H9 (cell line): ENCODE measurements around the gene MTCH1. TPM values are rescaled to one million over a fixed set of nuclear protein-coding genes. Genes with fewer than 3 reads are reported as not detected.

Source experiments
- DNase-seq: peaks from one replicate; pipeline ENCODE4 v3.0.0-alpha.2; 2017
- H2AFZ ChIP-seq: one replicate; pipeline ENCODE4 v1.6.1; 2013; ENCODE audit warnings: mild to moderate bottlenecking, low read length, control low read depth, moderate library complexity
- H2AK5ac ChIP-seq: 2 replicates; pipeline ENCODE4 v1.6.1; 2013; ENCODE audit warnings: low read length, control low read depth, mixed read lengths; ENCODE audit not compliant: insufficient read length
- H2BK120ac ChIP-seq: one replicate; pipeline ENCODE4 v1.6.1; 2013; ENCODE audit warnings: low read depth, mild to moderate bottlenecking, low read length, control low read depth, inconsistent platforms; ENCODE audit not compliant: poor library complexity, severe bottlenecking
- H2BK12ac ChIP-seq: 2 replicates; pipeline ENCODE4 v1.6.1; 2013; ENCODE audit warnings: low read length, control low read depth, mixed read lengths, low read depth; ENCODE audit not compliant: insufficient read length
- H2BK15ac ChIP-seq: 2 replicates; pipeline ENCODE4 v1.6.1; 2013; ENCODE audit warnings: low read depth, low read length, control low read depth
- H2BK20ac ChIP-seq: one replicate; pipeline ENCODE4 v1.6.1; 2013; ENCODE audit warnings: low read depth, mild to moderate bottlenecking, low read length, control low read depth, inconsistent platforms; ENCODE audit not compliant: poor library complexity, severe bottlenecking
- H2BK5ac ChIP-seq: 2 replicates; pipeline ENCODE4 v1.6.1; 2013; ENCODE audit warnings: low read length, control low read depth, mixed read lengths; ENCODE audit not compliant: insufficient read length
- H3K14ac ChIP-seq: 2 replicates; pipeline ENCODE4 v1.6.1; 2013; ENCODE audit warnings: low read length, control low read depth; ENCODE audit not compliant: insufficient read depth
- H3K18ac ChIP-seq: 2 replicates; pipeline ENCODE4 v1.6.1; 2013; ENCODE audit warnings: low read depth, mild to moderate bottlenecking, mixed read lengths, low read length, control low read depth; ENCODE audit not compliant: insufficient read length
- H3K23ac ChIP-seq: 2 replicates; pipeline ENCODE4 v1.6.1; 2013; ENCODE audit warnings: low read length, control low read depth, mixed read lengths, low read depth; ENCODE audit not compliant: insufficient read length
- H3K23me2 ChIP-seq: 2 replicates; pipeline ENCODE4 v1.6.1; 2013; ENCODE audit warnings: low read depth, mild to moderate bottlenecking, mixed read lengths, low read length, control low read depth; ENCODE audit not compliant: insufficient read length, poor library complexity, severe bottlenecking
- H3K27ac ChIP-seq: 2 replicates; pipeline ENCODE4 v1.5.1; 2013; ENCODE audit warnings: low read length, control low read depth, mixed read lengths, low read depth; ENCODE audit not compliant: insufficient read length
- H3K27me3 ChIP-seq: 2 replicates; pipeline ENCODE4 v1.6.1; 2013; ENCODE audit warnings: low read length, control low read depth, inconsistent platforms; ENCODE audit not compliant: insufficient read depth
- H3K4ac ChIP-seq: 2 replicates; pipeline ENCODE4 v1.6.1; 2013; ENCODE audit warnings: low read depth, mild to moderate bottlenecking, control low read depth, inconsistent platforms, low read length, moderate library complexity
- H3K4me1 ChIP-seq: 2 replicates; pipeline ENCODE4 v1.6.1; 2013; ENCODE audit warnings: low read length, control low read depth, inconsistent platforms; ENCODE audit not compliant: insufficient read depth
- H3K4me2 ChIP-seq: 2 replicates; pipeline ENCODE4 v1.6.1; 2013; ENCODE audit warnings: low read length, control low read depth, mixed read lengths; ENCODE audit not compliant: insufficient read length, insufficient read depth
- H3K56ac ChIP-seq: 2 replicates; pipeline ENCODE4 v1.6.1; 2013; ENCODE audit warnings: low read depth, mild to moderate bottlenecking, mixed read lengths, low read length, control low read depth; ENCODE audit not compliant: insufficient read length
- H3K79me1 ChIP-seq: 2 replicates; pipeline ENCODE4 v1.6.1; 2013; ENCODE audit warnings: low read depth, mild to moderate bottlenecking, moderate library complexity, low read length, control low read depth, inconsistent platforms; ENCODE audit not compliant: insufficient read depth, poor library complexity, severe bottlenecking
- H3K79me2 ChIP-seq: 2 replicates; pipeline ENCODE4 v1.6.1; 2013; ENCODE audit warnings: low read length, control low read depth, inconsistent platforms; ENCODE audit not compliant: insufficient read depth
- H3K9ac ChIP-seq: 2 replicates; pipeline ENCODE4 v1.6.1; 2013; ENCODE audit warnings: low read length, control low read depth, mixed read lengths; ENCODE audit not compliant: insufficient read length; ENCODE audit errors: extremely low read depth
- H3K9me3 ChIP-seq: one replicate; pipeline ENCODE4 v1.6.1; 2013; ENCODE audit warnings: low read depth, low read length, inconsistent platforms; ENCODE audit not compliant: control insufficient read depth
- H3T11ph ChIP-seq: one replicate; pipeline ENCODE4 v1.6.1; 2013; ENCODE audit warnings: mild to moderate bottlenecking, low read length, control low read depth, inconsistent platforms
- H4K20me1 ChIP-seq: one replicate; pipeline ENCODE4 v1.6.1; 2013; ENCODE audit not compliant: control insufficient read depth, insufficient read length, insufficient read depth
- H4K5ac ChIP-seq: 2 replicates; pipeline ENCODE4 v1.6.1; 2013; ENCODE audit warnings: low read depth, mild to moderate bottlenecking, mixed read lengths, low read length, control low read depth; ENCODE audit not compliant: insufficient read length
- H4K8ac ChIP-seq: replicated peaks from 2 replicates; pipeline ENCODE4 v1.6.1; 2013; ENCODE audit warnings: low read length, control low read depth, mixed read lengths, low read depth; ENCODE audit not compliant: insufficient read length
- H4K91ac ChIP-seq: 2 replicates; pipeline ENCODE4 v1.6.1; 2013; ENCODE audit warnings: low read depth, mild to moderate bottlenecking, moderate library complexity, mixed read lengths, low read length, control low read depth; ENCODE audit not compliant: insufficient read length
- H3K27ac Mint-ChIP-seq, 3 experiments: 2 replicates in 2 of 3; 3 replicates in 1 of 3; pipeline ENCODE4 v1.8.0; 2020 to 2021; ENCODE audit warnings: mixed read lengths in 3 of 3, mild to moderate bottlenecking in 1 of 3, moderate library complexity in 1 of 3
- H3K27me3 Mint-ChIP-seq: 2 replicates; pipeline ENCODE4 v1.8.0; 2021; ENCODE audit warnings: low read depth, mild to moderate bottlenecking, moderate library complexity, mixed read lengths
- H3K36me3 Mint-ChIP-seq, 3 experiments: 2 replicates in 2 of 3; 3 replicates in 1 of 3; pipeline ENCODE4 v1.8.0; 2020 to 2021; ENCODE audit warnings: low read depth in 3 of 3, mixed read lengths in 3 of 3; ENCODE audit not compliant: insufficient read depth in 1 of 3
- H3K4me1 Mint-ChIP-seq, 2 experiments: 2 replicates each; pipeline ENCODE4 v1.8.0; 2020; ENCODE audit warnings: mixed read lengths in 2 of 2
- H3K4me3 Mint-ChIP-seq, 2 experiments: 2 replicates in 1 of 2; 3 replicates in 1 of 2; pipeline ENCODE4 v1.8.0; 2020 to 2021; ENCODE audit warnings: mild to moderate bottlenecking in 2 of 2, mixed read lengths in 2 of 2, moderate library complexity in 1 of 2
- H3K9me3 Mint-ChIP-seq, 2 experiments: 2 replicates in 1 of 2; 3 replicates in 1 of 2; pipeline ENCODE4 v1.8.0; 2020; ENCODE audit warnings: mild to moderate bottlenecking in 2 of 2, mixed read lengths in 2 of 2, moderate library complexity in 1 of 2
- WGBS: extraction: QIAGEN DNeasy Blood & Tissue Kit; methylation state at CpG from one replicate; pipeline ENCODE4 v1.1.7; 2013; ENCODE audit warnings: missing lambda C conversion rate, low lambda C conversion rate, mixed read lengths; ENCODE audit not compliant: insufficient read length; ENCODE audit errors: extremely low coverage; 5-methylcytosine and 5-hydroxymethylcytosine counted together
- total RNA-seq: library from RNA; stranded (reverse); gene quantifications from 2 replicates; pipeline ENCODE4 v1.2.1, GENCODE V29; 2021
- TF ChIP-seq, protein P1 (sequence below): fragments of 200-600 bp; sonication (generic); conservative IDR thresholded peaks from 3 replicates; pipeline ENCODE4 v1.8.0; 2021; ENCODE audit warnings: antibody characterized with exemption, mild to moderate bottlenecking

MTCH1 gene
- total RNA-seq, 1 experiment from 2014 or later = 200 TPM

DNA sequence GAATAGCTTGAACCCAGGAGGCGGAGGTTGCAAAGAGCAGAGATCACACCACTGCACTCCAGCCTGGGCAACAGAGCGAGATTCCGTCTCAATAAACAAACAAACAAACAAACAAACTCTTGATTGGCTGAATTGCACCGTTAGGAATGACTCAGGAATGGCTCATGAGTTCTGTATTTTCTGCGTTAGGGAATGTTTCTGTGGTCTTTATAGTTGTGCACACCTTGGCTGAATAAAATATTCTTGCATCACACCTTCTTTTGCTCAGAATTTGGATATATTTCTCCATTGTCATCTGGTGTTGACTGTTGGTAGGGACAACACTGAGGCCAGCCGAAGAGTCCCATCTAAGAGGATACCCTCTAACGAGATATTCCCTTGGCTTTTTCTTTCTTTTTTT is 51.1 kb downstream of the MTCH1 start:
- H3K79me2 ChIP-seq = no peaks in the 10 kb centered on the region
- H3K14ac ChIP-seq = no peak overlapping the region
- no peak for DNase-seq
- H3K4me3 Mint-ChIP-seq = no peak overlapping the region
- no peak overlapping the region for H3K18ac ChIP-seq
- H3K4me2 ChIP-seq = no peak overlapping the region
- no peaks in the 10 kb centered on the region for H4K20me1 ChIP-seq
- H3T11ph ChIP-seq = no peak overlapping the region
- no peak overlapping the region for H2BK5ac ChIP-seq
- H3K9ac ChIP-seq = no peak overlapping the region
- H2BK12ac ChIP-seq = no peak overlapping the region
- no peak overlapping the region for H3K27ac ChIP-seq
- no peaks in the 10 kb centered on the region for H3K79me1 ChIP-seq
- no peak overlapping the region for H3K4ac ChIP-seq
- no peaks in the 10 kb centered on the region for H3K9me3 Mint-ChIP-seq
- no peak overlapping the region for H3K27ac Mint-ChIP-seq
- no peak overlapping the region for H4K91ac ChIP-seq
- TF ChIP-seq, protein P1, sequence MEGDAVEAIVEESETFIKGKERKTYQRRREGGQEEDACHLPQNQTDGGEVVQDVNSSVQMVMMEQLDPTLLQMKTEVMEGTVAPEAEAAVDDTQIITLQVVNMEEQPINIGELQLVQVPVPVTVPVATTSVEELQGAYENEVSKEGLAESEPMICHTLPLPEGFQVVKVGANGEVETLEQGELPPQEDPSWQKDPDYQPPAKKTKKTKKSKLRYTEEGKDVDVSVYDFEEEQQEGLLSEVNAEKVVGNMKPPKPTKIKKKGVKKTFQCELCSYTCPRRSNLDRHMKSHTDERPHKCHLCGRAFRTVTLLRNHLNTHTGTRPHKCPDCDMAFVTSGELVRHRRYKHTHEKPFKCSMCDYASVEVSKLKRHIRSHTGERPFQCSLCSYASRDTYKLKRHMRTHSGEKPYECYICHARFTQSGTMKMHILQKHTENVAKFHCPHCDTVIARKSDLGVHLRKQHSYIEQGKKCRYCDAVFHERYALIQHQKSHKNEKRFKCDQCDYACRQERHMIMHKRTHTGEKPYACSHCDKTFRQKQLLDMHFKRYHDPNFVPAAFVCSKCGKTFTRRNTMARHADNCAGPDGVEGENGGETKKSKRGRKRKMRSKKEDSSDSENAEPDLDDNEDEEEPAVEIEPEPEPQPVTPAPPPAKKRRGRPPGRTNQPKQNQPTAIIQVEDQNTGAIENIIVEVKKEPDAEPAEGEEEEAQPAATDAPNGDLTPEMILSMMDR = no peak
- no peak overlapping the region for H3K23ac ChIP-seq
- no peak overlapping the region for H2BK120ac ChIP-seq
- no peaks in the 10 kb centered on the region for H3K4me1 ChIP-seq
- no peaks in the 10 kb centered on the region for H3K9me3 ChIP-seq
- no peak overlapping the region for H2BK15ac ChIP-seq
- no peak overlapping the region for H2AK5ac ChIP-seq
- no peaks in the 10 kb centered on the region for H3K23me2 ChIP-seq
- H3K4me1 Mint-ChIP-seq = no peaks in the 10 kb centered on the region
- H3K36me3 Mint-ChIP-seq = no peaks in the 10 kb centered on the region; a peak in 2 of 7 replicates
- H2BK20ac ChIP-seq = no peak overlapping the region
- no peak overlapping the region for H3K56ac ChIP-seq
- H4K8ac ChIP-seq = no peak overlapping the region
- H3K27me3 ChIP-seq = no peaks in the 10 kb centered on the region
- no CpG with 5 or more reads among the region's 7 CpGs for WGBS
- H2AFZ ChIP-seq = no peak overlapping the region
- no peak overlapping the region for H4K5ac ChIP-seq
- H3K27me3 Mint-ChIP-seq = peaks cover 5% of the 10 kb centered on the region
